ENCODE measurements around the gene UHMK1. TPM values are rescaled to one million over a fixed set of nuclear protein-coding genes. Genes with fewer than 3 reads are reported as not detected.

UHMK1 gene
- total and polyA plus RNA-seq, 2 of the 4 experiments (the other 2 are of a cell fraction), result 15.6 to 57.9 TPM

DNA sequence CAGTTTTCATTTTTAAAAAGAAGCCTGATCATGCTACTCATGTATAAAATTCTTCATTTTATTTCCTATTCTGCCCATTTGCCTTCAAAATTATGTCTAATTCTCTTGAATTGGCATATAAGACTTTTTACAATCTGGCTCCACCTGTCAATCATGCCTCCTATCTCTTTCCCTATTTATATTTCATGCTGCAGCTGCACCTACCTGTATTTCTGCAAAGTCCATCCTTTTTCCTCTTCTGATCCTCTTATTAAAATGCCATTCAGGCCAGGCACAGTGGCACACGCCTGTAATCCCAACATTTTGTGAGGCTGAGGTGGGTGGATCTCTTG lies 33.3 kb downstream of the UHMK1 start:
- no TSS peak for BruUV-seq (replicated peaks)
- Histone ChIP-seq H4K91ac (ENCODE audit: insufficient read depth, low read depth, low read length) (no peak overlapping the region), H3K4me2 (ENCODE audit: low read depth, low read length) (no peak overlapping the region), H3K4me3 (ENCODE audit: insufficient read depth, low read depth, low read length) (no peak overlapping the region), H3K27me3 (ENCODE audit: control insufficient read depth, insufficient read depth, low read length) (no peaks in the 10 kb centered on the region), H3K9ac (ENCODE audit: low read depth, low read length) (no peak overlapping the region), H2BK15ac (ENCODE audit: low read depth, low read length) (no peak overlapping the region), H3K4ac (ENCODE audit: low read depth, low read length) (no peak overlapping the region), H4K5ac (ENCODE audit: low read depth, low read length) (no peak overlapping the region), H2AK5ac (ENCODE audit: low read depth, low read length) (no peak overlapping the region), H2BK20ac (ENCODE audit: low read depth, low read length) (no peak overlapping the region), H3K9me1 (ENCODE audit: insufficient read depth, low read length) (no peaks in the 10 kb centered on the region), H4K20me1 (ENCODE audit: insufficient read depth, low read length) (no peaks in the 10 kb centered on the region), H3K23ac (ENCODE audit: low read depth, low read length) (no peak overlapping the region), H2BK5ac (ENCODE audit: low read depth, low read length, poor library complexity, severe bottlenecking) (no peak overlapping the region), H3K9me3 (ENCODE audit: control insufficient read depth, insufficient read depth, low read length) (no peaks in the 10 kb centered on the region), H3K27ac (ENCODE audit: insufficient read depth, low read length) (no peak overlapping the region), H3K79me1 (ENCODE audit: low read depth in 1 of 2, low read length in 2 of 2) (peaks cover 4 to 10% of the 10 kb centered on the region in 2 experiments; a peak in 2 of 4 replicates), H2AFZ (replicated peaks; ENCODE audit: low read length, poor library complexity) (no peak overlapping the region), H3K14ac (replicated peaks; ENCODE audit: low read depth, low read length) (no peak overlapping the region), H3K56ac (ENCODE audit: extremely low read depth, insufficient read depth, low read length) (no peak overlapping the region), H3K18ac (ENCODE audit: low read depth, low read length) (no peak overlapping the region), H2BK120ac (ENCODE audit: low read depth, low read length) (no peak overlapping the region), H3K36me3 (ENCODE audit: control insufficient read depth, insufficient read depth, low read length) (0 out of 2 replicates have a peak, but pooled peaks cover 3% of the 10 kb centered on the region), H3K4me1 (ENCODE audit: control insufficient read depth, insufficient read depth, low read length) (peaks cover 5% of the 10 kb centered on the region), H4K8ac (ENCODE audit: low read depth in 2 of 2, low read length in 2 of 2) (no peak overlapping the region), H2AK9ac (replicated peaks; ENCODE audit: low read depth, low read length, poor library complexity) (no peak overlapping the region)
- DNase-seq (no peak), ATAC-seq (ENCODE audit: low read depth) (no peak)
- CTCF ChIA-PET, result no interaction called here
- no CpG with 5 or more reads among the region's 1 CpG for WGBS, 2 experiments (ENCODE audit: extremely low coverage in 2 of 2, insufficient read length in 1 of 2)
- TF ChIP-seq BHLHE40 (IDR thresholded peaks at IDR 0.05; ENCODE audit: low read depth, low read length), result no peak
- TF ChIP-seq, protein P1, sequence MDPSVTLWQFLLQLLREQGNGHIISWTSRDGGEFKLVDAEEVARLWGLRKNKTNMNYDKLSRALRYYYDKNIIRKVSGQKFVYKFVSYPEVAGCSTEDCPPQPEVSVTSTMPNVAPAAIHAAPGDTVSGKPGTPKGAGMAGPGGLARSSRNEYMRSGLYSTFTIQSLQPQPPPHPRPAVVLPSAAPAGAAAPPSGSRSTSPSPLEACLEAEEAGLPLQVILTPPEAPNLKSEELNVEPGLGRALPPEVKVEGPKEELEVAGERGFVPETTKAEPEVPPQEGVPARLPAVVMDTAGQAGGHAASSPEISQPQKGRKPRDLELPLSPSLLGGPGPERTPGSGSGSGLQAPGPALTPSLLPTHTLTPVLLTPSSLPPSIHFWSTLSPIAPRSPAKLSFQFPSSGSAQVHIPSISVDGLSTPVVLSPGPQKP (IDR thresholded peaks at IDR 0.05; ENCODE audit: borderline replicate concordance, low read depth, low read length), result no peak
- TF ChIP-seq RCOR1 (IDR thresholded peaks at IDR 0.05; ENCODE audit: insufficient replicate concordance, low read length), result no peak
- intact Hi-C loops (cut with micrococcal nuclease) (no loop called here), dilution Hi-C loops (cut with HindIII; ENCODE audit: low sequenced_read_pairs, unreplicated experiment) (no loop called here), in situ Hi-C loops (cut with MboI; ENCODE audit: low sequenced_read_pairs) (no loop called here)
- POLR2A ChIA-PET (ENCODE audit: unreplicated experiment), result no interaction called here

Measured in IMR-90 (cell line).